Measurements from ENCODE around the gene SLC6A18.
"Not testable (repeated sequence)": the region's sequence is repeated elsewhere in the genome, so short reads cannot be mapped to it uniquely, and the experiment has no call there.

DNA sequence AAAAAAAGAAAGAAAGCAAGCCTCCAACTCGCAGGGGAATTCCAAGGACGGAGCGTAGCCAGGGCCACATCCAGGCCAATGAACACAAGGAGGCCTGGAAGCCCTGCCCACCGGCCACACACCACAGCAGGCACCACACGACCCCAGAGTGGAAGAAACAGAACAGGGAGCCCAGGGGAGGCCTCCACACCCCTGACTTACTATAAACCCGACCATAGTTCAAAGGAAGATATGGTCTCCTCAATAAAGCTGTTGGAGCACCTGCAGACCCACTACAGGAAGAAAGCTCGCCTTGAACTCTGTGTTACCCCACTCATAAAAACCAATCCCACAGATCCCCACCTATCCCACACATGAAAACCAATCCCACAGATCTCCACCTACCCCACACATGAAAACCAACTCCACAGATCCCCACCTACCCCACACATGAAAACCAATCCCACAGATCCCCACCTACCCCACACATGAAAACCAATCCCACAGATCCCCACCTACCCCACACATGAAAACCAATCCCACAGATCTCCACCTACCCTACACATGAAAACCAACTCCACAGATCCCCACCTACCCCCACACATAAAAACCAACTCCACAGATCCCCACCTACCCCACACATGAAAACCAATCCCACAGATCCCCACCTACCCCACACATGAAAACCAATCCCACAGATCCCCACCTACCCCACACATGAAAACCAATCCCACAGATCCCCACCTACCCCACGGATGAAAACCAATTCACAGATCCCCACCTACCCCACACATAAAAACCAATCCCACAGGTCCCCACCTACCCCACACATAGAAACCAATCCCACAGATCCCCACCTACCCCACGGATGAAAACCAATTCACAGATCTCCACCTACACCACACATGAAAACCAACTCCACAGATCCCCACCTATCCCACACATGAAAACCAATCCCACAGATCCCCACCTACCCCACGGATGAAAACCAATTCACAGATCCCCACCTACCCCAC, 50.5 kb downstream of the SLC6A18 start:
- TF ChIP-seq, protein P1, sequence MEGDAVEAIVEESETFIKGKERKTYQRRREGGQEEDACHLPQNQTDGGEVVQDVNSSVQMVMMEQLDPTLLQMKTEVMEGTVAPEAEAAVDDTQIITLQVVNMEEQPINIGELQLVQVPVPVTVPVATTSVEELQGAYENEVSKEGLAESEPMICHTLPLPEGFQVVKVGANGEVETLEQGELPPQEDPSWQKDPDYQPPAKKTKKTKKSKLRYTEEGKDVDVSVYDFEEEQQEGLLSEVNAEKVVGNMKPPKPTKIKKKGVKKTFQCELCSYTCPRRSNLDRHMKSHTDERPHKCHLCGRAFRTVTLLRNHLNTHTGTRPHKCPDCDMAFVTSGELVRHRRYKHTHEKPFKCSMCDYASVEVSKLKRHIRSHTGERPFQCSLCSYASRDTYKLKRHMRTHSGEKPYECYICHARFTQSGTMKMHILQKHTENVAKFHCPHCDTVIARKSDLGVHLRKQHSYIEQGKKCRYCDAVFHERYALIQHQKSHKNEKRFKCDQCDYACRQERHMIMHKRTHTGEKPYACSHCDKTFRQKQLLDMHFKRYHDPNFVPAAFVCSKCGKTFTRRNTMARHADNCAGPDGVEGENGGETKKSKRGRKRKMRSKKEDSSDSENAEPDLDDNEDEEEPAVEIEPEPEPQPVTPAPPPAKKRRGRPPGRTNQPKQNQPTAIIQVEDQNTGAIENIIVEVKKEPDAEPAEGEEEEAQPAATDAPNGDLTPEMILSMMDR (conservative IDR thresholded peaks at IDR 0.05), result not testable (repeated sequence)
- TF ChIP-seq ZFX (IDR thresholded peaks at IDR 0.05), result not testable (repeated sequence)
